HG03520 (cell line): ENCODE data around the gene ME3.
"Not testable (repeated sequence)": the region's sequence is repeated elsewhere in the genome, so short reads cannot be mapped to it uniquely, and the experiment has no call there.

Source experiments
- ATAC-seq: cut with Tn5 transposase; IDR thresholded peaks from one replicate; pipeline ENCODE4 v1.9.1; 2021; ENCODE audit warnings: mild to moderate bottlenecking, moderate library complexity; ENCODE audit not compliant: unreplicated experiment

ME3 gene

DNA sequence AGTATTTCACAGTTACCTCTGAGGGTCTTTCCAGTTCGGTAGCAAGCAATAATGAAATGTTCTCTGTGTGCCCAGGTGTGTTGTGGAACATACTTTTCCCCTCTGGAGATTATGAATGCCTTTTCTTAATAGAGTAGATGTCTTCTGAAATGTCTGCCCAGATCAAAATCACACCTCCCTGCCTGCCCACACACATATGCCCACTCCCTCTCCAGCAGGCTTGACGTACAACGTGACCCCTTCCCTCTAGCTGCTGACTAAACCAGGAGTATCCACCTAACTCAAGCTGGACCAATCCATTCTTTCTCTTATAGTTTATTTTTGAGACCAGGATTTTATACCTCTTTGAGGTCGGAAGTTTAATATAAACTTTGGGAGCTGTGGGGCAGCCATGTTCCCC is 48.7 kb downstream of the ME3 start:
- ATAC-seq = no peak

DNA sequence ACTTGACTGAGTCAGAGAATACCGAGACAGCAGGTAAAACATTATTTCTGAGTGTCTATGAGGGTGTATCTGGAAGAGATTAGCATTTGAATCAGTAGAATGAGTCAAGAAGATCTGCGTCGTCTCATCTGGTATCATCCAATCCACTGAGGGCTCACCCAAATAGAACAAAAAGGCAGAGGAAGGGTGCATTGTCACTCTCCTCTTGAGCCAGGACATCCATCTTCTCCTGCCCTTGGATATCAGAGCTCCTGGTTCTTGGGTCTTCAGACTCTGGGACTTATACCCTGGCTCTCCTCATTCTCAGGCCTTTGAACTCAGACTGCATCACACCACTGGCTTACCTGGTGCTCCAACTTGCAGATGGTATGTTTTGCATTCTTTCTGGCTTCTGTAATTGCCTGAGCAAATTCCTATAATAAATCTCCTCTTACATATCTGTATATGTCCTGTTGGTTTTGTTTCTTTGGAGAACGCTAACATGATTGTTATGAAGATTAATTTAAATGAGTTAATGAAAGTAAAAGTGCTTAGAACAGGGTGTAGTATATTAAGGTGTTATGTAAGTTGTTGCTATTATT is 49.3 kb downstream of the ME3 start:
- ATAC-seq = no peak

DNA sequence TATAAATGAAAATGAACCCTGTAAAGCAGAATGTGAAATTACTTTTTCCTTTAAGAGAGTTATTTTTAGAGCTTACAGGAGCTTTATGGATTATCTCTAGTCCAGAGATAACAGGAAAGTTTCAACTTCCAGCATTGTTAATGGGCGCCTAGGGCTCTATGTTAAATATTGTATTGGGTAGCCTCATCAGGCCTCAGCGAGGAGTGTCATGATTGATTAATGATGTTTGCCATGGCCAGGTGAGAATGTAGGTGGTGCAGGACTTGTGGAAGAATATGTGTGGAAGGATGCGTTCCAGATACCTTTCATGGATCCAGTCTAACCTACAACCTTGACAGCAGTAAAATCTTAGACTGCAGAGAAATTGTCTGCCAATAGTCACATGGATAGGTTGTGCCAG is 50.6 kb downstream of the ME3 start:
- ATAC-seq = no peak

DNA sequence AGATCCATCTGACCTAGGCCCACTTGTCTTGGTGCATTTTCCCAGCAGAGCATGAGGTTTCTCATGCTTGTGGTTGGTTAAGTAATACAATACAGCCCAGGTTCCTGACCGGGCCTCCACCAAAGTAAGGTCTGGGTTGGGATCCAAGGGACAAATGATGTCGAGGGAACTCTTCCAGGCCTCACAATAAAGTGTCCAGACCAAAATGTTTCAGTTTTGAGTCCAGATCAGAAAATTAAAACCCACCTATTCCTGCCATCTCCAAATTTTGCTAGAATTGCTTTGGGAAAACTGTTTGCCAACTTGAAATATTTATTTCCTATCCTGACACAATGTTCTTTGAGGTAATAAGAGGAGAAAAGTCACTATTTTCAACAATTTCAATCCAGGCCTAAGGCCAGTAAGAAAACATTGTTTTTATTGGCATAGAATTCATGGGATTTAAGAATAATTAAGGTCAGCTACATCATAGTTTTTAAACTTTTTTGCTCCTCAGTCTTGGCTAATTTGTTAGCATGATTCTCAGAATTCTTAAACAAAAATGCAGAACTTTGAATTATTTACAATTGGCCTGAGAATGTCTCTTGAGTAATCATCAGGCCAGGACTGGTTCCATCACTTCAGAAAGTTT is 51.4 kb downstream of the ME3 start:
- ATAC-seq = no peak

DNA sequence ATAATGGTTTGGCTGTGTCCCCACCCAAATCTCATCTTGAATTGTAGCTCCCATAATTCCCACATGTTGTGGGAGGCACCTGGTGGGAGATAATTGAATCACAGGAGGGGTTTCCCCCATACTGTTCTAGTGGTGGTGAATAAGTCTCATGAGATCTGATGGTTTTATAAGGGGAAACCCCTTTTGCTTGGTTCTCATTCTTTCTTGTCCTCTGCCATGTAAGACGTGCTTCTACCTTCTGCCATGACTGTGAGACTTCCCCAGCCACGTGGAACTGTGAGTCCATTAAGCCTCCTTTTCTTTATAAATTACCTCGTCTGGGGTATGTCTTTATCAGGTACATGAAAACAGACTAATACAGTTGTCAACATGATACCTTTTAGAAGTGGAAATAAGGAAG is 53.0 kb downstream of the ME3 start:
- not testable (repeated sequence) for ATAC-seq

DNA sequence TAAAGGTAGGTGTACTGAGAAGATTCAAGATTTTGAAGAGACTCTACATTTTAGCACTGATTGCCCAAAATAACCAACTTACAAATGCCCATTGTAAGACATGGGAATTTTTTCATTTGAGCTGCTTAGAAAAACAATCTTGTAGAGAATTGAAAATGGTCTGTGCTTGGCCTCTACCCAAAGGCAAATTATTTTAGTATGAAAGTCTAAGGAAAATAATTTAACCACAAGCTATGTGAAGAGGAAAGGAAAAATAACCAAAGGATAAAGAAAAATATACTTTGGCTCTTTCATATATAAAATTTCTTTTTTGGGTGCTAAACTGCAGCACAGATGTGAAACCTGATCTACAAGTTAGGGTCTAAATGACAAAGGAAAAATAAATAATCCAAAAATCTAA is 54.9 kb downstream of the ME3 start:
- ATAC-seq = no peak

DNA sequence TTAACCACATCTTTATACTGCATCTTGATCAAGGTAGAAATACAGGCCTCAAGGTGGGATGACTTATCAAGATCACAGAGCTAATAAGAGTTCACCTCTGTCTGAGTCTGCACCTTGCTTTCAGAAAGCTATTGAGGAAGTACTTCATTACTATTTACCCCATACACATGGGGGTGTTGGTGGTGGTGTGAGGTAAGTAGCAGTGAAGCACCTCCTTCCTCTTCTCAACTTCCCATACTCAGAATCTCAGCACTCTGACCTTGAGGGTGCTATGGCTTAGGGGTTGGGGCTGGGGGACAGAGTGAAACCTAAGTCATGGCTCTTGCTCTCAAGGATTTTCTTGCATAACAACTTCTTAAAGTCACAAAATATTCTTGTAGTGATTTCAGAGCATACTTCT is 56.9 kb downstream of the ME3 start:
- ATAC-seq = no peak

DNA sequence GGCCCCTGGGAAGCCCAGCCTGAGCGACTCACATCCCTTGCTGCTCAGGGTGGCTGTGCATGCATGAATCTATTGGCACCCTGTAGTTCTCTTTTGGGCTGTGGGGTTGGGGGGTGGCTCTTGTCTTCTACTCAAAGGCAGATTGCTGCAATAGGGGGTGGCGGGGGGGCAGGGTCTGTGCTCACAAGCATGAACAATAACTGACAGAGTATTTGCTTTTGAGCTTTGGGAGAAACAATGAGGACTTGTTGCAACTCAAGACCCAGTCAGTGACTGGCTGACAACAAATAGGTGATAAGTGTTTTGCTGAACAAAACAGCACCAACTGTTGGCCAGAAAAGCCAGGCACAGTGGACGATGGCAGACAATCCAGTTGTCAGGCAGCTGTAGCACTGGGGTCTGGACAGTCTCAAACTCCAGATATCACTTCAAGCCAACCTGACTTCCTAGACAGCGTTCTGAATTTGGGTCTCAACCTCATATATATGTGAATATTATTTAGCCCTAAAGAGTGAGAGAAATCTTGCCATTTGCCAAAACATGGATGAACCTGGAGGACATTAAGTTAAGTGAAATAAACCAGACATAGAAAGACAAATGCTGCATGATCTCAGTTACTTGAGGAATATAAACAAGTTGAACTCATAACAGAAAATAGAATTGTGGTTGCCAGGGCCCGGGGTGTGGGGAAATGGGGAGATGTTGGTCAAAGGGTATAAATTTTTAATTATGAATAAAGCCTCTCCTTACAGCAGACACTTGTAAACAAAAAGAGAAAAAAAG is 61.7 kb downstream of the ME3 start:
- no peak for ATAC-seq

DNA sequence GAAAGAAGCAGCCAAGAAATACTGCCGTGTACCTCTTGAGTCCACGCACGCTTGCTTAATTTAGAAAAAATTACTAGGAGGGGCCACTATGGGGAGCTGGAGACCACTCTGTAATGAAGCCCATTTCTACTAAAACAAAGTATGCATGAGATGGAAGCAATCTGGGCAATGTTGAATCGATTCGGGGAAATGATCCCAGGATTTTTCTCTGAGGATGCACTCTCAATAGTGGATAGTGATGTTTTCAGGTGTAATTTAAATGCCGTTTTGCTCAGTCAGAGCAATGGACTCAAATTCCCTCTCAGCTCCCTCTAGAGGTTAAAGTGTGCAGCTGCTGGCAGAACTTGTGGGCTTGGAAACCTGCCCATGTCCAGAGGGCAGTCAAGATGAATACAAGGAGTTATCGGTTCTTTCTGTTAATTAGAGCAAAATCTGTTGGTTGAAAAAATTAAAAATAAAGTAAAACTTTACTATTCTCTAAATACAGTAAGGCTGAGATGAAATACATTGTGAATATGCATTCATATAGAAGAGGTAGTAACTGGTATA is 64.1 kb downstream of the ME3 start:
- ATAC-seq = peak; percentile 95

DNA sequence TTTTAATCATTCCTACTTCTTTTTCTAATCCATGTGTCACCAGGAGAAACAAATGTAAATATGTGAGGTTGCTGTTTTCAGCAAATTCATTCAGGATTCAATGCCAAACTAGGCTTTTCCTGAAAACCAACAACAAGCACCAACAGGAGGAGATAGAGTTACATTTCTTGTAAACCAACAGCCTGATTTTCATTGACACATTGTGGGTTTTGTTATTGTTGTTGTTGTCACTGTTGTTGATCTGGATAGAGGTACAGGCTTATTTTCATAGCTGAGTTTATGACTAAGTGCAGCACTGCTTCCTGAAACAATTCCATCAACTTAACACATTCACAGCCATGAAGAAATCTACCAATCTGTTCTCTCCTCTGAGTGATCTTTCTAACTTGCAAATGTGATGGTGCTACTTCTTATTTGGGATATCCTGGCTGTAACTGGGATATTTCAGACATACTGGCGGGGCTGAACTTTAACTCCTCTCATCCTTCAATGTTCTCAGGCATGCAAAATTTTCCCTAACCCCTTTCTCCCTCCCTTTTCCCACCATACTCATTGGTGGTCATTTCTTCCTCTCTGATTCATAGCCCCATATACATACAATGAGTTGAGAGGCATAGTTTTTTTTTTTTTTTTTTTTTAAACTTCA is 65.5 kb downstream of the ME3 start:
- ATAC-seq = no peak

DNA sequence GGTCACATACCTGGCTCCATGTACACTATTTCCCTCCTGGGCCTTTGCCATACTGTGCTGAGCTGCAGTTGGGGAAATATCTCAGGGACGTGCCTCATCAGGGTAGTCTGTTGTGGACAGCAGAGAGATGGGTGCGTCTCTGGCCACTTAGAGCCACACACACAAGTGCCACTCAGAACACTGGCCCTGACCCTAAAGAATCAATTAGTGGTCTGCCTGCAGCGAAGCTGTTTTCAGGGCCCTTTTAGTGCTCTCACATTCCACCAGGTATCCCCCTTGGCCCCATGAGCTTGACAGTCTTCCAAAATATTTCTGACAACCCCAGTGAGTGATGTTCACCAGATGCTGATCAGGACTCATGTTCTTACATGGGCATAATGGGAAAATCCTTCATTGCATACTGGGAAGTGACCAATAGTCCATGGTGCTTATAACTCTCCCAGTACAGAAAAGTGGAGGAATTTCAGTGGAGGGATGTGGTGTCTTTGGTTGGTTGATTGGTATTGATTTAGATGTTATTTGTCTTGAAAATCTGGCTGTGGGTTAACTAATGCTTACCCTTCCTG is 66.1 kb downstream of the ME3 start:
- ATAC-seq = no peak

DNA sequence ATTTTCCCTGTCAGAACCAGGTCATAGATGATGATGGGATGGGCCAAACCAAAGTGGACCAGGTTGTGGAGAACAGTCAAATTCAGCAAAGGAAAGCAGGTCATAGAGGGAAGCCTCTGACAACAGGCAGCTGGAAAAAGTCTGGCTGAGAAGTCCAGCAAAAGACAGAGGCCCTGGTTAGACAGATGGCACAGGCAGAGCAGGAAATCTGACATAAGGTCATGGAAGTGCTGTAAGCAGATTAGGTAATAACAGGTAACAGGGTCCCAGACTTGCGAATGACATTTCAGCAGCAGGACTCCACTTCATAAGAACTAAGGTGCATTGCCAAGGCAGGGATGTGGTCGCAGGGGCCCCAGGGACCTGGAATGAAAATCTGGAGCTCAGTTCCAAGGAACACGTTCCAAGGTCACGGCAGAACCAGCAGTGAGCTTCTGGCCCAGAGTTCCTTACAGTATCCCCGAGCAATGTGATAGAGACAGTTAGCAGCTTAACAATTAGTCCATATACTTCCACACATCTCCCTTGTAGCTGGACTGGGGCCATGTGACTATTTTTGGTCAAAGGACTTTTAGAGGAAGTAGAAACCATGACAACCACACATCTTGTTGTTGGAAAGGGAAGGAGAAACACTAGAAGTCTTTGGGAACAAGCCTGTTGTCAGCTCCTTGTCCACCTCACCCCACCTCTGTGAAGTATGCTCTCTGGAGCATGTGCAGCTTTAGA is 75.4 kb downstream of the ME3 start:
- ATAC-seq = no peak

DNA sequence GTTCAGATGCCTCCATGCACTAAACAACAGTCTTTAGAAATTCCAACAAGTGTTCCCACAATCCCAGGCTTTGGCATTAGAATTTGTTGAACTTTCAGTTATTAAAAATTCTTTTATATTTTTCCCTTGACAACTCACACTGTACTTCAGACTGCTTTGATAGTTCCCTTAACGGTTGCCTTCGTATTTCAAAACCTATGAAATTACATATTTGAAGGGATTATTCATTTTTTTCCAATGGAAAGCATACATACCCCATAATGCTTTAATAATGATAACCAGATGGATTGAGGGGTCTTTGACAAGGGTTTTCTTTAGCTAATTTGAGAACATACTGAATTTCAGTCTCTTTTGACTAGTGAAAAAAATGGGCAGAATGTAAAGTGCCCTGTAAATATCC is 76.5 kb downstream of the ME3 start:
- ATAC-seq = no peak

DNA sequence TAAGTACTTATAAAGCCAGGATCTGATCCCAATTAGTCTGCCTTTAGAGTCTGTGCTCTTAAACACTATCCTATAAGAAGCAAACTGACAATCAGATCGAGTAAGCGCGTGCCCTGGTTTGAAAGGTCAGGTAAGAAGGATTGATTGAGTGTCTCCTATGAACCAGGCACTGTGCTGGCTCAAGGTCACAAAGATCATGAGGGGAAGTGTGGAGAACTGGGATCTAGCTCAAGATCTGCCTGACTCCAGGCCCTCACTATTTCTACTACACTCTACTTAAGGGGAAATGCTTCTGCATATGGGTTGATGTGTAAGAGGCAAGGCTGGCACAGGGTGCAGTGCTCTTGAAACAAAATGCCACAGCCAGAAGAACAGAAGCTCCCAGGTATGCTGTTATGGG is 77.0 kb downstream of the ME3 start:
- ATAC-seq = no peak

DNA sequence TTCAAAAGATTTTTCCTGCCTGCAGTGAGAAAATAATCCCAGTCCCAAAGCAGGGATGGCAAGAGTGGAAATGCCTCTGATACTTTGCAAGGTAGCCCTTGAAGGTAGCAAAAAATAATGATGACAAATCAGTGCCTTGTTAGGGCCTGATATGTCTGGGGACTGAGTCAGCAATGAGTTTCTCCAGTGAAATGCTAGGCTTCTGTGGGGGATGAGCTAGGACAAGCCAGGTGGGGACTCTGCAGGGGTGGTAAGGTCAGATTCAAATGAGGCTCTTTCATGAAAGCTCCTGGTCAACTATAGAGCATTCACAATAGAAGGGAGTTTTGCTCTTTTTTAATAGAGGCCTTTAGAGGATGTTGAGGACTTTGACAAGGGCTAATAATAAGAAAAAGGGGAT is 77.7 kb downstream of the ME3 start:
- ATAC-seq = no peak

DNA sequence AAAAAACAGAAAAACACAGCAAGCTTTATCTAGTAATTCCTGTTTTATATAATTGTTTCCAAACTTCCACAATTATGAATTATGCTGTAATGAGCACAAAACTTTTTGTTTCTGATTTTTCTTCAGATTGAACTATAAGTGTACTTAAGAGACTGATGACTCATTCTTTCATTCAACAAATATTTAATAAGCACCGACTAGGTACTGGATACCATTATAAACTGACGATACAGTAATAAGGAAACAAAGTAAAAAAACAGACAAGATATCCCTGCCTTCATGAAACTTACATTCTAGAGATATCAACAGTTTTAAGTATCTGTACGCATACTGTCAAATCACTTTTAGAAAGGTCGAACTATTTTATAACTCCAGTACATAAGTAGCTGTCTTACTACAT is 78.6 kb downstream of the ME3 start:
- ATAC-seq = no peak

DNA sequence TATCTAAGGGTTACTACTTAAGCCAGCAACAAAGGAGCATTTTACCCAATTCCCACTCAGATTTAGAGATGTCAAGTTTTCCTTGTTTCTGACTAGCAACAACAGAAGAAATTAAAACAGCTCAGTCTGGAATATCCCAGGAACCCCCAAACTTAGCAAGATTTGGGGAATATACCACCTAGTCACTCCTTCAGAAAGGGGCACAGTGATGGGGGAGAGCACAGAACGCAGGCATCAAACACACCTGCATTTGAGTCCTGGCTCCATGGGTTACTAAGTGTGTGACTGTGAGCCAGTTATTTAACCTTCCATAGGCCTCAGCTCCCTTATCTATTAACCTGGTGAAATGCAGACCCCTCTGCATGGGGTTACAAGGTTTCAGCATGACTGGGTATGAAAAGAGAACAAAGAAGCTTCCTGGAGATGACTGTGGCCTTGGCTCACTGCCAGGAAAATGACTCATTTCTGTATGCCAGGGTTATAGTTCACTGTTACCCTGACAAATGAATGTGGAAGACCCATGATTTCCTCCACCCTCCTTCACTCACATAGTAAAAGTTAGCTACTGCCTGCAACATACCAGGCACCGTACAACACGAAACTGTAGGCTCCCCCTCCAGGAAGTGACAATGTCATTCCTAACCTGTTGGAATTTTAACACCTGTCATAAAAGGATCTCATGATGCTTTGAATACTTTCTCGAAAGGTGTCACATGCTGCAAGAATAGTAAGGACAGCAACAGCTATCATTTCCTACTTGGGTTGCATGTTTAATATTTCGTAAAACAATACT is 79.6 kb downstream of the ME3 start:
- peak; percentile 94 for ATAC-seq

DNA sequence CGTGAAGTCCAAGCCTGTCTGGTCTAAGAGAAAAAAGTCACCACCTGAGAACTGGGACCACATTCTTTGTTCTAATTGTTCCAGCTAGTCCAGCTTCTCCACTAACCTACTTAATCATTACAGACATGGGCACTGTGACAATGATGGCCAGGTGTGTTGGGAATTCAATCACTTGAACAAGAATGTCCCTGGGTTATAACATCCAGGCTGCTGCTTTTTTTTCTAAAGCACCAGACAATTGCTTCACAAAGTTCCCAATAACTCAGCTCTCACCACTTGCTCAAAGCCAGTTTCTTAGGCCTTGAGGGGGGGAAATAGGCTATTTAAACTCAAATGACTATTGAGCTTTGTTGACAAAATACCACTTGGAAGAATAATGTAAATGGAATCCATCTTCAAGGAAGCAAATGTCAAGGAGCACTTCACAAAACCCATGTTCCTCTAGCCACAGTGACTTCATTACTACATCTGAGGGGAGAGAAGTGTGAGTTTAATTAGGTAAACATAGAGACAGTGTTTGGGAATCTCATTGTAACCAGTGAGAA is 80.3 kb downstream of the ME3 start:
- ATAC-seq = no peak

DNA sequence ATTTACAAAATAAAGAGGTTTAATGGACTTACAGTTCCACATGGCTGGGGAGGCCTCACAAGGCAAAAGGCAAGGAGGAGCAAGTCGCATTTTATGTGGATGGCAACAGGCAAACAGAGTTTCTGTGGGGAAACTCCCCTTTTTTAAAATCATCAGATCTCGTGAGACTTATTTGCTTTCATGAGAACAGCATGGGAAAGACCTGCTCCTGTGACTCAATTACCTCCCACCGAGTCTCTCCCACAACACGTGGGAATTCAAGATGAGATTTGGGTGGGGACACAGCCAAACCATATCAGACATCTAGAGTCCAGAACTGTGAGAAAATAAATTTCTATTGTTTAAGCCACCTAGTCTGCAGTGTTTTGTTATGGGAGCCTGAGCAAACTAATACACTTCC is 80.8 kb downstream of the ME3 start:
- no peak for ATAC-seq
